IMR-90 (cell line): Measurements from ENCODE around the gene PCYOX1L.
"Not testable (repeated sequence)": the region's sequence is repeated elsewhere in the genome, so short reads cannot be mapped to it uniquely, and the experiment has no call there.

ENCODE experiments used
- CEBPB ChIP-seq: IDR thresholded peaks from 2 replicates; pipeline ENCODE4 v1.6.1; 2012; ENCODE audit warnings: low read depth, low read length, improper control_type of control experiment
- CTCF ChIP-seq: conservative IDR thresholded peaks from 2 replicates; pipeline ENCODE4 v1.5.1; 2012; ENCODE audit warnings: mild to moderate bottlenecking, low read depth, low read length, improper control_type of control experiment
- ELK1 ChIP-seq: fragments of 150-350 bp; IDR thresholded peaks from 2 replicates; pipeline ENCODE4 v1.6.1; 2016; ENCODE audit warnings: low read depth, mild to moderate bottlenecking, low read length, moderate library complexity, borderline replicate concordance
- FOS ChIP-seq: fragments of 150-350 bp; IDR thresholded peaks from 2 replicates; pipeline ENCODE4 v1.6.1; 2016; ENCODE audit warnings: low read depth, low read length
- MAFK ChIP-seq: IDR thresholded peaks from 2 replicates; pipeline ENCODE4 v1.6.1; 2012; ENCODE audit warnings: low read depth, low read length, improper control_type of control experiment
- MAZ ChIP-seq: IDR thresholded peaks from 2 replicates; pipeline ENCODE4 v1.6.1; 2012; ENCODE audit warnings: low read depth, mild to moderate bottlenecking, low read length, improper control_type of control experiment, moderate library complexity, borderline replicate concordance
- MXI1 ChIP-seq: IDR thresholded peaks from 2 replicates; pipeline ENCODE4 v1.6.1; 2012; ENCODE audit warnings: low read depth, mild to moderate bottlenecking, low read length, moderate library complexity, borderline replicate concordance
- NFE2L2 ChIP-seq: fragments of 150-350 bp; IDR thresholded peaks from 2 replicates; pipeline ENCODE4 v1.6.1; 2016; ENCODE audit warnings: low read depth, mild to moderate bottlenecking, low read length
- POLR2A ChIP-seq: IDR thresholded peaks from 2 replicates; pipeline ENCODE4 v1.6.1; 2012; ENCODE audit warnings: mild to moderate bottlenecking, low read depth, low read length
- RAD21 ChIP-seq: IDR thresholded peaks from 2 replicates; pipeline ENCODE4 v1.6.1; 2012; ENCODE audit warnings: low read length, improper control_type of control experiment
- RCOR1 ChIP-seq: IDR thresholded peaks from 2 replicates; pipeline ENCODE4 v1.6.1; 2012; ENCODE audit warnings: mild to moderate bottlenecking, low read length, improper control_type of control experiment; ENCODE audit not compliant: insufficient replicate concordance
- RFX5 ChIP-seq: IDR thresholded peaks from 2 replicates; pipeline ENCODE4 v1.8.0; 2012; ENCODE audit warnings: low read depth, mild to moderate bottlenecking, low read length, moderate library complexity
- SMC3 ChIP-seq: fragments of 150-350 bp; IDR thresholded peaks from 2 replicates; pipeline ENCODE4 v1.6.1; 2016; ENCODE audit warnings: low read depth, mild to moderate bottlenecking, antibody characterized with exemption, low read length, moderate library complexity
- USF2 ChIP-seq: fragments of 150-350 bp; IDR thresholded peaks from 2 replicates; pipeline ENCODE4 v1.6.1; 2017; ENCODE audit warnings: mild to moderate bottlenecking, antibody characterized with exemption, low read length, low read depth

GRCh38 chr5:149398747-149399266, 41.0 kb downstream of the PCYOX1L start:
- TF ChIP-seq POLR2A, CTCF, USF2, MAZ, FOS, SMC3, NFE2L2, CEBPB, RAD21, RFX5, ELK1, RCOR1, MAFK, MXI1: not testable (repeated sequence)
